ENCODE measurements around the gene OR14J1.

GRCh38 chr6:29251736-29252135 lies 49.8 kb upstream of the OR14J1 start:
- TF ChIP-seq REST (IDR thresholded peaks at IDR 0.05; ENCODE audit: insufficient read depth in 1 of 2, low read depth in 2 of 2, low read length in 2 of 2) (no peak), POLR2AphosphoS5 (IDR thresholded peaks at IDR 0.05; ENCODE audit: low read depth, low read length) (no peak)

All from PFSK-1 (cell line).